ENCODE results near the gene MBD1.

Gene MBD1

DNA sequence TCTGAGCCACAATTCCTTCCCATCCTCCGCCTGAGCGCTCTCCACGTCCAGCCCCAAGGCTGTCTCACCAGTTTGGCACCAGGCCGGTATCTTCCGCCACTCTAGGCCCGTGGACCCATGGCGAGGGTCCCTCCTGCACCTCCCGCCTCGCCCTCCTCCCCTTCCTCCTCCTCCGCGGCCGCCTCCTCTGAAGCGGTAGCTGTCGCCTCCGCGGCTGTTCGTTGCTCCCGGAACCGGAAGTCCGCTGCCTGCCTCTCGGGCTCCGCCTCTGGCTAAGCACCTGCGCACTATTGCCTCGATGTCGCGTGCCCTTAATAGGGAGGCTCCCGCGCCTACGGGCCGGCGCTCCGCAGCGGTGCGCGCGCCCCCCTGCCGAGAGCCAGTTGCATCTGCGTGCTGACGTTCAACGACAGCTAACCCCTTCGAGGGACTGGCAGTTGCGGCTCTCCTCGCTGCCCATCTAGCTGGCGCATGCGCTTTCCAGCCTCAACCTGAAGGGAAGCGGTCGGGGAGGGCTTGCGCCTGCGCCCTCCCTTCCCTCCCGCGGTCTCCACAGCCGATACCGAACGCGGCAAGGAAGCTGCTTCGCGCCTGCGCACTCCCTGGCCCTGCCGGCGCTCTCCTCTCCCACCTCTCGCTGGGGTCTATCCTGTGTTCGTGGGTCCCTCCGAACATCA, at the start of gene MBD1:
Gene MBD1 (minus strand): TSS at position 229 of the 677 bp plus-strand sequence. CDS start 1,531 bp downstream, outside the sequence.
- H3K4me3 ChIP-seq (replicated peaks; ENCODE audit: low read depth, low read length) = peak within 1 kb of the TSS; percentile 100
- TF ChIP-seq, protein P1, sequence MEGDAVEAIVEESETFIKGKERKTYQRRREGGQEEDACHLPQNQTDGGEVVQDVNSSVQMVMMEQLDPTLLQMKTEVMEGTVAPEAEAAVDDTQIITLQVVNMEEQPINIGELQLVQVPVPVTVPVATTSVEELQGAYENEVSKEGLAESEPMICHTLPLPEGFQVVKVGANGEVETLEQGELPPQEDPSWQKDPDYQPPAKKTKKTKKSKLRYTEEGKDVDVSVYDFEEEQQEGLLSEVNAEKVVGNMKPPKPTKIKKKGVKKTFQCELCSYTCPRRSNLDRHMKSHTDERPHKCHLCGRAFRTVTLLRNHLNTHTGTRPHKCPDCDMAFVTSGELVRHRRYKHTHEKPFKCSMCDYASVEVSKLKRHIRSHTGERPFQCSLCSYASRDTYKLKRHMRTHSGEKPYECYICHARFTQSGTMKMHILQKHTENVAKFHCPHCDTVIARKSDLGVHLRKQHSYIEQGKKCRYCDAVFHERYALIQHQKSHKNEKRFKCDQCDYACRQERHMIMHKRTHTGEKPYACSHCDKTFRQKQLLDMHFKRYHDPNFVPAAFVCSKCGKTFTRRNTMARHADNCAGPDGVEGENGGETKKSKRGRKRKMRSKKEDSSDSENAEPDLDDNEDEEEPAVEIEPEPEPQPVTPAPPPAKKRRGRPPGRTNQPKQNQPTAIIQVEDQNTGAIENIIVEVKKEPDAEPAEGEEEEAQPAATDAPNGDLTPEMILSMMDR (IDR thresholded peaks at IDR 0.05; ENCODE audit: low read length, missing control alignments) = no peak
- DNase-seq (ENCODE audit: low read depth) = peak; percentile 99

GRCh38 chr18:50330176-50330575, 48.9 kb upstream of the MBD1 start:
- H3K4me3 ChIP-seq (replicated peaks; ENCODE audit: low read depth, low read length) = no peak overlapping the region
- no peak for DNase-seq (ENCODE audit: low read depth)
- TF ChIP-seq, protein P1 (IDR thresholded peaks at IDR 0.05; ENCODE audit: low read length, missing control alignments) = no peak

- no peak for DNase-seq (ENCODE audit: low read depth)
- TF ChIP-seq, protein P1 (IDR thresholded peaks at IDR 0.05; ENCODE audit: low read length, missing control alignments) = no peak
- H3K4me3 ChIP-seq (replicated peaks; ENCODE audit: low read depth, low read length) = no peak overlapping the region
Measured at GRCh38 chr18:50327983-50328382, 46.7 kb upstream of the MBD1 start.

DNA sequence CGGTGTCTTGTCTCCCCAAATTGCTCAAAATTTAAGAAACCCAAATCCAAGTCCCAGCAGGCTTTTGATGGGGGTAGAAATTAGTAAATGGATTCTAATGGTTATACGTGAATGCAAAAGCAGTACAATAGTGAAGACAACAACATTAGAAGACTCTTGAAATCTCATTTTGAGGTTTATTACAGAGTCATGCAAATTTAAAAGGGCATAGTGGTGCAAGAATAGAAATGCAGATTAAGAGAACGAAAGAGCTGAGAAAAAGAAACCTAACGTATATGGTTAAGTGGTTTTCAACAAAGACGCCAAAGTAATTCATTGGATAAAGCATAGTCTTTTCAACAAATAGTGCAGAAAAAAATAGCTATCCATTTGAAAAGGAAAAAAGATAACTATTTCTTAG, 39.4 kb upstream of the MBD1 start:
- DNase-seq (ENCODE audit: low read depth) = no peak
- TF ChIP-seq, protein P1 (IDR thresholded peaks at IDR 0.05; ENCODE audit: low read length, missing control alignments) = no peak
- no peak overlapping the region for H3K4me3 ChIP-seq (replicated peaks; ENCODE audit: low read depth, low read length)

DNA sequence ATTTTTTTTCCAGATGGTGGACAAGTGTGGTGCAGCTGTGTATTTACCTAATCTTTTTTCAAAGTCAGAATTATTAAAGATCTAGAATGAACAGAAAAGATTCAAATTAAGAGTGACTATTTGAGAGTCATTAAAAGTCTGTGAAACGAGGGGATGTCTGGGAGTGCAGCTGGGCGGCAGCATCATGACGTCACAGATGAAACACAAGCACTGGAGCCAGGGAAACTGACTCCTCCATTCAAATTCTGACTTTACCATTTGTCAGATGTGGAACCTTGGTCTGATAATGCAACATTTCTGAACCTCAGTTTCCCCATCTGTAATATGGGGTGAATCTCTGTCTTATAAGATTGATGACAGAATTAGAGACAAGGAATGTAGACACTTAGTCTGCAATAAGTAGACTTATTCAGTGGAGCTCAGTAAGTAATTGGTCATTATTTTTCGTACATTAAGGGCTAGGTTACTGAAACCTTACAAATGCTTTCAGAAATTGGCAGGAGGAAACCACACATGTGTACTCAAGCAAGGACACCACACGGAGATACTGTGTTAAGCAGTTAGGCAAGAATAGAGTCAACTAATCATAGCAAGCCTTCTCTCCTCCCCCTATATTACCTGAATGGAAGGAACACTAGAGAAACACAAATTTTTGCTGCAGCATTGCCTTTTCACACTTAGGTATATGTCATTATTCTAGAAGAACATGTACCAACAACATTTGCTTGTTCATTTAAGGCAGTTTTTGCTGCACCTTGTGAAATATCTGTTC, 34.0 kb upstream of the MBD1 start:
- DNase-seq (ENCODE audit: low read depth) = no peak
- no peak overlapping the region for H3K4me3 ChIP-seq (replicated peaks; ENCODE audit: low read depth, low read length)
- TF ChIP-seq, protein P1 (IDR thresholded peaks at IDR 0.05; ENCODE audit: low read length, missing control alignments) = no peak

DNA sequence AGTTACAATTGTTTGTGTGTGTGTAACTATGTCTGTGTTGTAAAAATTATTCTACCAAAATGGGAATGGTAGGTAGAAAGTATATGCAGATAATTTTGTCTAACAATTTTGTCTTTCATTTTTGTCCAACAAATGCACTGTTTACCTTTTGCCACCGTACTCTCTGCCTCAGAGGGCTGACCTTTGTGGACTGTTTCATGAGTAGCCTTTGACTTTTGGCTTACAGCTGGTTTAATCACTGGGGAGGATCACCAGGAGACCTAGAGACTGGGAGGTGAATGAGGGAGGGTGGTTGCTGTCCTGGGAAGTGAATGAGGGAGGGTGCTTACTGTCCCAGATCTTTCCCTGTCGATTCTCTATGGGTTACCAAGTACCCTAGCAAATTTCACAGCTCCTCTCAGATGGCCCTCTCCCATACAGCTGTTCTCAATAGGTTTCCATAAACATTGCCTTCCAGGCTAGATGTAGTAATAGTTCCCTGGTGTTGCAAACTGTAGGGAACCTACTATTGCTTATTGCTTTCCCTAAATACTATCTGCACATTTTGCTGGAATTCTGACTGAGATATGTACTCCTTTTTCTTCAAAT, 32.6 kb upstream of the MBD1 start:
- TF ChIP-seq, protein P1 (IDR thresholded peaks at IDR 0.05; ENCODE audit: low read length, missing control alignments) = no peak
- H3K4me3 ChIP-seq (replicated peaks; ENCODE audit: low read depth, low read length) = no peak overlapping the region
- DNase-seq (ENCODE audit: low read depth) = no peak
